Activated CD4-positive, alpha-beta T cell treated with anti-CD3 and anti-CD28 coated beads for 24 hours (primary cell): ENCODE results near the gene CD164.
"Not testable (repeated sequence)": the region's sequence is repeated elsewhere in the genome, so short reads cannot be mapped to it uniquely, and the experiment has no call there.

ENCODE experiments used
- DNase-seq, 2 donors: peaks; one replicate each; pipeline ENCODE4 v3.0.0-alpha.2; 2020; ENCODE audit warnings: low read depth in 2 of 2

CD164 gene

DNA sequence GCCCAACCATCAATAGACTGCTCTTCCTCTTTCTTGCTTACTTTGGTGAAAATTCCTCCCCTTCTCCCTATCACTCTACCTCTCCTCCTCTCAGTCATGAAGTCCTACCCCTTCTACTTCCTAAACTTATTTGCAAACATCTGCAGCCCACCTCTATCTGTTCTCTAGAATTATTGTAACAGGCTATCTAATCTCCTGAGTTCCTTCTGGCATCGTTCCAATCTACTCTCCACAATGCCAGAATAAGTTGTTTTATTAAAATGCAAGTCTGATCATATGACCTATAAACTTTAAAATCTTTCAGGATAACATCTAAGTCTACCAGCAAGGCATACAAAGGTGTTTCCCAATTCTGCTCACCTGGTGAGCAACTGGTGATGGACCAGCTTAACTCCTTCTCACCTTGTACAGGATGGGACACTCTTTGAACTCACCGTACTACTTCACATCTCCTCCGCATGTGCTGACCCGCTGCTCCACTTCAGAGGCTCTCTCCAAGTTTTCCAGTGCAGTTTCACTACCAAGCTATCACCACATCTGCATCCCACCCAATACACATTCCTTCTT is 7.9 kb downstream of the CD164 start:
- no peak for DNase-seq

DNA sequence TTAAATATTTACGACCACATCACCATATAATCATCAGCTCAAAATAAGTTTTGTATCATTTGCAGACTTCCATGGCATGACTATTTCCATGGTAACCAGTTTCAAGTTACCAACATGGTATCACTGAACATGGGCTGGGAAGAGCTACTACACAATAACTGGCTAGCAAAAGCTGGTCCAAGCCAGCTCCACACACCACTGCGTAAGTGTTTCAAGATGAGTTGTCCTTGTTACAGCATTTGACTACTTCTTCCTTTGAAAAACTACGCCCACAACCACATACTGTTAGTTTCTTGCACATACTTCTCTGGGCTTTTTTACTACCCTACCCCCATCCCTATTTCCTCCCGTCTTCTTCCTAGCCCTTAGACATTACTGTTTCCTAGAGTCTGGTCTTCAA is 8.5 kb downstream of the CD164 start:
- DNase-seq: no peak

DNA sequence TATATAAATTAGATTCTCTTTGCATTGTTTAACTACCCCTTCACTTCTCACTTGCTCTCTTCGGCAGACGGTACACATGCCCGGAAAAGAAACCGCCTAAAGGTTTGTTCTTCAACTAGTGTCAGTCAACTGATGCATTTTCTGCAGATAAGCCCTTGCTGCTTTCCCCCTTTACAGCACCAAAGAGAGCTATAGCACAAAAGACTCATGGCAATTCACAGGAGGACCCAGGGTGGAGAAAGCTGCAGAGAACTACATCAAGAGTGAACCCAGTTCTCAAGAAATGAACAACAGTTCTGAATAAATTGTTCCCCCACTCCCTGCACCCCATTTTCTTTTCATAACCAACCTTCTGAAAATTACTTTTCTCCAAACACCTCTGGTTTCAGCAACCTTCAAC is 8.9 kb downstream of the CD164 start:
- DNase-seq: no peak

DNA sequence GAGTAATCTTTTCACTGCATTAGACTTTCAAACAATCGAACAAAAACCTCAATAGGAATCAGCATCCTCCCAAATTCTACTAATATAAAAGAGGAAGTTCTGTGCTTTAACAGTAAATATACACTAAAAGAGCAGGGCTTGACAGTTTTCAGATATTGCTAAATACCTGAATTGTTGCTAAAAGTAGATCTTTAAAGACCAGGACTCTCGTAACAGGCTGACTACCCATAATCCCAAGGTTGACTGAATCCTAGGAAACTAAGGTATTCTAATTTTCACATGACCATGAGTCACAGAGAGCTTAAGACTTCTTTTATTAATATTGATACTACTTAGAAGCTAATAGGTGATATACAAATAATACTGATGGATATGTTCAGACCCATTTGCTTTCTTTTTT is 10.1 kb downstream of the CD164 start:
- DNase-seq: no peak

DNA sequence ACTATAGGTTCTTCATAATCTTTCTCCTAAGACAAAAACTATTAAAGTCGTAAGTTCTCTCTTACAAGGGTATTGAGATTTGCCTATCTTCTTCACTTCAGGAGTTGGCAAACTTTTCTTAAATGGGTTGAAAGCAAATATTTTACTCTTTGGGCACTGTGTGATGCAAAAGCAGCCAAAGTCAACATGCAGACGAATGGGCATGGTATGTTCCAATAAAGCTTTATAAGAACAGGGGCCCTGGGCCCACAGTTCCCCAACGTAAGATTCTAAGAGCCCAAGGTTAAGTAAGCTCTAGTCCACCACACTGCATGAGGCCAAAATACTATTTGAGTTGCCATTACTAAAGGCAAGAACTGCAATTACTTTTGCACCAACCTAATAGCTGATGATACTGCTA is 11.5 kb downstream of the CD164 start:
- DNase-seq: no peak

DNA sequence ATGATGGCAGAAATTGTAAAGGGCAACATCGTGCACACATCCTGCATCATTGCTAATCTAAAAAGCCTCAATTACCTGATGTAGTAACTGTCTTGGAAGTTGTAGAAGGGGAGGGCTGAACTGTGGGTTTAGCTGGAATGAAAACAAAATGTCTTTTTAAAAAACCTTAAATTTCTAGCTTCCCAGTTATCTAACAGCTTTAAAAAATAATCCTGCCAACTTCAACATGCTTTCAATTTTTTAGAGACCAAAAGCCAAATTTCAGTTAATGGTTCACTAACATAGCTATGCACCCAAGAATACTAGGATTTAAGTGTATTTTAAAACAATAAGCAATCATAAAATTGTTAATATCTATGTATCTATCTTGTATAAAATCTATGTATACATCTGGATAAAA is 11.9 kb downstream of the CD164 start:
- no peak for DNase-seq

DNA sequence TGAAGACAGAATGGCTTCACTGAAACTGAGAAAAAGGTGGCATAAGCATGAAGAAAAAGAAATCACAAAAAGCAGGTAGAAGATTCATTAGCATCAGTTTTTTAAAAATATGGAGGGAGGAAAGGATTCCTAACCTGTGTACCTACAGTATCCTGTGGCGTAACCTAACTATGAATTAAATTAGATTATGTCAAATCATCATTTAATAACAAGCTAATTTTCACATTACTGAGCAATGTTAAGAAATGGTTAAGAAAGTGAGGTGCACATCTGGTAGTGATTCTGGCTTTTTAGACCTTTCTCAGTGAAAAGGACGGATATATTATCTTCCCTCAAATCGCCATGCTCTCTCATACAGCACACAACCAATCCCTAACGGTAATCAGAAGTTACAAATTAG is 12.5 kb downstream of the CD164 start:
- no peak for DNase-seq

DNA sequence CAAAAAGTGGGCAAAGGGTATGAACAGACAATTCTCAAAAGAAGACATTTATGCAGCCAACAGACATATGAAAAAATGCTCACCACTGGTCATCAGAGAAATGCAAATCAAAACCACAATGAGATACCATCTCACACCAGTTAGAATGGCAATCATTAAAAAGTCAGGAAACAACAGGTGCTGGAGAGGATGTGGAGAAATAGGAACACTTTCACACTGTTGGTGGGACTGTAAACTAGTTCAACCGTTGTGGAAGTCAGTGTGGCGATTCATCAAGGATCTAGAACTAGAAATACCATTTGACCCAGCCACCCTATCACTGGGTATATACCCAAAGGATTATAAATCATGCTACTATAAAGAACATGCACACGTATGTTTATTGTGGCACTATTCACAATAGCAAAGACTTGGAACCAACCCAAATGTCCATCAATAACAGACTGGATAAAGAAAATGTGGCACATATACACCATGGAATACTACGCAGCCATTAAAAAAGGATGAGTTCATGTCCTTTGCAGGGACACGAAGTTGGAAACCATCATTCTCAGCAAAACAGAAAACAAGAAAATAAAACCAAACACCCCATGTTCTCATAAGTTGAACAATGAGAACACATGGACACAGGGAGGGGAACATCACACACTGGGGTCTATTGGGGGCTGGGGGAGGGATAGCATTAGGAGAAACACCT is 17.7 kb downstream of the CD164 start:
- not testable (repeated sequence) for DNase-seq

DNA sequence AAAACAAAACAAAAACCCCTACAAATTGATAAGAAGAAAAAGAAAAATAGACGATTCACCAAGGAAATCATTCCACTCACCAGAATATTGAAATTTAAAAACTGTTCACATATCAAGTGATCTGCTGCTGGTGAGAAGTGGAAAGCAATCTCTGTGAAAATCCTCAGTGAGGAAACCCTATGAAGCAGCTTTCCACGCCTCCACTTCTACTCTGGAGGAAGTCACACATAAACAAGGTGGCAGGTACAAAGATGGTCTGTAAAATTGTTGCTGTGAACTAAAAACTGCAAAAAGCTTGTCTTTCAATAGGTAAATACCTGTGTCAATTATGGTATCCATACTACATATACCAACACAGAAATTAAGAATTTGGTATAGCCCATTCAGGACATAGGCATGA is 18.5 kb downstream of the CD164 start:
- DNase-seq: no peak

DNA sequence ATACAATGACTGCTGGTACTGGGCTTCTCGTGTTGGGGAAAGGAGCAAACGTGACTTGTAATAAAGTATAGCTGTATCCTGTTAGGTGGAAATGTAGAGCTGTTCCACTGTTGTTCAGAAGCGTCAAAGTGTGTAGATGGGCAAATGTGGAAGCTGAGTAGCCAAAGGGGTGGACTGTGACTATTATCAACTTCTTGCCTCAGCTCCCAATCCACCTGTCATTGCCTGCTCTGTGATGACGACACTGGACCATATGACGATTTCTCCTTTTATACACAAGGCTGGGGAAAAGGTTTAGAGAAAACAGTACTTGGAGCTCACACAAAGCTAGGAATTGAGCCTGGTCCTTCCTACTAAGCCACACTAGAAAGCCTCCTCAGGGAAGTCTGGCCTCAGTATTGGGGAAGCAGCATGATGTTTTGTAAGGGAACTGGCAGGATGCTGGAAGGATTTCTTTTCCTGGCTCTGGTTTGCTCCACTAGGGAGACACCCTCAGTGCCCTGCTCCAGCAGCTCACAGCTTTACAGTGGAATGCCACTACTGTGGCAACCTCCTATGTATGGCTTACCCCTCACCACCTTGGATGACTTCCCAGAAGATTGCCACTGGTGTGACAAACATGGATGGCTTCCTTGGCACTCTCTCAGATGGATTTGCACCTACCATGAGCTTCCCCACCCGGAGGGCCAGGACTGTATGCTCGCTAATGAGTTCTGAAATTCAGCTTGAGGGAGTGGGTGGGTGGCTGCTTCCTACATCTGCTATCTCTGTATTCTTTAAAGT is 20.0 kb downstream of the CD164 start:
- no peak for DNase-seq

DNA sequence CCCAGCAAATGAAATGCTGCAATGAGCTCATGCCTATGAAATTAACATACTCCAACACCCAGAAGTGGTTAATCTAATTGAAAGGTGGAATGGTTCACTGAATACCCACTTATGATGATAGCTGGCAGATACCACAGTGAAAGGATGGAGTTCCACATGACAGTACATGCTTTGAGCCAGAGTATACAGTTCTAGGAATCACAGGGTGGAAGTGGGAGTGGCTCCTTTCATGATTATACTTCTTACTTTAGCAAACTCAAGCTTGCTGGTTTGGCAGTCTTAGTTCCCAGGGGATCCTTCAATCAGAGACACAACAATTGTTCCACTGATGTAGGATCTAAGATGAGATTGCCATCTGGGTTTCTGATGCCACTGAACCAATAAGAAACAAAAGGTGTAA is 21.5 kb downstream of the CD164 start:
- DNase-seq: no peak

DNA sequence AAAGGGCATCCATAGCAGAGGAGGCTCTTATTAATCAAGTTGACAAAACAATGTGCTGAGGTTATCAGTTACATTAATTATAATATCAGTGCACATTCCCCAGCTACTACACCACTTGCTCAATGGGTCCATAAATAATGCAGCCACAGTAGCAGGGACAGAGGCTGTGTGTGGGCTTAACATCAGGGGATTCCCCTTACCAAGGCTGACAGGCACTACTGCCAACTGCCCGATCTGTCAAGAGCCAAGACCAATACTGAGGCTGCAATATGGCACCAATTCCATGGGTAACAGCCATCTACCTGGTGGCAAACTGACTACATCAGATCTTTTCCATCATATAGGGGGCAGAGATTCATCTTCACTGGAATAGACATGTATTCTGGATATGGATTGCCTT is 22.0 kb downstream of the CD164 start:
- DNase-seq: no peak

DNA sequence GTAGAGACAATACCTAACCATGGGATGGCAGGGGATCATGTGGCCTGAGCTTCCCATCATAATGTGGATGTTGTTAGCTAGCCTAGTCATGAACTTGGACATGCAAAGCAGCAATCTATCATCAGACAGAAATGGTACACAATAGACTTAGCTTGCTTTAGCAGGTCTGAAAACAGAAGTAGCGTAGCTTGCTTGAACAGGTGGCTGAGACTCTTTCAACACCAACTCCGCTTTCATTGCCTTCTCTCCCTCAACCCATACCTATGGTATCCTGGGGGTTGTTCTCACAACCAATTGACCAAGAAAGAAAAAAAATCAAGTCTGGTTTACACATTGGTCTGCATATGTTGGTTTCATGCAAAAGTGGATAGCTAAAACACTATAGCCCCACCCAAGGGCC is 23.0 kb downstream of the CD164 start:
- DNase-seq: no peak

DNA sequence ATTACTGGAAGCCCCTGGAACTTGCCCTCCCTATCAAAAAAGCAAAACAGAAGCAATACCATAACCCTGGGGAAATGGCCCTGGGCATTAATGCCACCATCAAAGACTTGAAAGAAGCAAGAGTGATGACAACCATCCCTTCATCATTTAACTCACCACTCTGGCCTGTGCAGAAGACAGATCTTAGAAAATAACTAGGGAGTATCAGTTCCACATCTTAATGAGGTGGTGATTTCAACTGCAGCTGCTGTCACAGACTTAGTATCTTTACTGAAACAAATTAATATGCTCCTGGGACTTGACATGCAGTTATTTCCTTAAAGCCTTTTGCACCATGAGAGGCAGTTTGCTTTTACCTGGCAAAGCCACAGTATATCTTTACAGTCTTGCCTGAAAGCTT is 24.1 kb downstream of the CD164 start:
- no peak for DNase-seq

DNA sequence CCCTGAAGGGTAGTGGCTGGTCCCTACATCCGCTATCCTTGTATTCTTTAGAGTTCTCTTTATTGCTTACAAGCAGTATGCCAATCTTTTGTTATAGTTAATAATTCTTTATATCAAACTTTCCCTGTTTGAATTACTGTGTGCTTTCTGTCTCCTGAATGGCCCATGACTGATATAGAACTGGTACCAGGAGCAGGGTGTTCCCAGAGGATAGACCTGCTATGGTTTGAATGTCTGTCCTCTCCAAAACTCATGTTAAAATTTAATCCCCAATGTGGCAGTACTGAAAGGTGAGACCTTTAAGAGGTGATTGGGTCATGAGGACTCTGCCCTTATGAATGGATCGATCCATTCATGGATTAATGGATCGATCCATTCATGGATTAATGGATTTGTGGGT is 26.0 kb downstream of the CD164 start:
- DNase-seq: no peak

DNA sequence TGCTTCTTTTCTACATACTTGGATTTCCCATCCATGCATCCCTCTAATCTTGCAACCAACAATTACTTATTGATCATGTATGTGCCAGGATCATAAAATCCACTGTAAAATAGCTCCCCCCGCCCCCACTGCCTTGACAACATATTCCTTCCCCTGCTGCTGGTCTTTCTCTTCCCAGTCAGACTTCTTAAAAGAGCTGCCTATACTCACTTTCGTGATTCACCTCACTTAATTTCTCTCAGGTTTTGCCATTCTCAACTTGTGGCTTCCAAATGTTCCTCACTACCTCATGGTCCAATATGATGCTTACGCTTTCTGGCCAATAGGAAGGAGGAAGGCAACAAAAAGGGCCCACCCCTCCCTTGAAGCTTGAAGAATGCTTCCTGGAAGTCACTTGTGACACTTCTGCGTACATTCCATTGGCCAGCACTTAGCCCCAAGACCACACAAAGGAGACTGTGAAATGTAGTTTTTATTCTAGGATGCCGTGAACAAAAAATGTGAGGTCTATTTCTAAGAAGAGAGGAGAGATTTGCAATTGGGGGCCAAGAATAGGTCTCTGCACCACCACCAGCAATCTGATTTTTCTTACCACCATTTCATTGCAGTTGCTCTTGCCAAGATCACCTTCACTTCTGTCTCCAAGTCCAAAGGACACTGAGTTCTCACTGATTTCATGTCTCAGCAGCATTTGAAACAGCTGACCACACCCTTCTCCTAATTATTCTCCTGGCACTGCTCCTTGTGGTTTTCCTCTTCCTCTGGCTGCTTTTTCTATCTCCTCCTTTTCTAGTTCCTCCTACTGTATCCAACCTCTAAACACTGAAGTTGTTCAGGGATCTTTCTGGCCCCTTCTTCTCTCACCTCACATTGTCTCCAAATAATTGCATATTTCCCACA is 30.8 kb downstream of the CD164 start:
- no peak for DNase-seq

DNA sequence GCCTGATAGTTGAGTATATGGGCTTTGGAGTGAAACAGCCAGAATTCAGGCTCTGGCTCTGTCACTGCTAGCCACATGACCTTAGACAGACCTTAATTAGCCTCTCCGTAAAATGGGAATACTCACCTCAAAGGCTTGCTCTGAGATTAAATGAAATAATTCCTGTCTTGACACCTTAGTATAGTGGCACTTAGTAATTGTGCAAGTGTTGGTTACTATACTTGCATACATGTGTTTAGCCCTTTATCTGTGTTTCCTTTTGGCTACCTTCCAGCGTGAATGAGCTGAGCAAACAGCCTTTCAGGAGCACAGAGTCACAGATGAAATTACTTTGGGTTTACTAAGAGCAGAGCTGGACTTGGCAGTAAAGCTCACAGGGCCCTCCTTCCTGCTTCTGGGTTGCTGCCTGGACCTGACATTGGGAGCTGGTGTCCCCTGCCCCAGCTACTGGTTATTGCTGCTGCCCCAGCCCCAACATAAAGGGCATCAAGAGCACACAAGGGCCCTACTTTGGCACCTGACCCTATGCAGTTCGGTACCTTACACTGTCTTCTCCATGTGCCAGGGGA is 32.8 kb downstream of the CD164 start:
- DNase-seq: no peak

DNA sequence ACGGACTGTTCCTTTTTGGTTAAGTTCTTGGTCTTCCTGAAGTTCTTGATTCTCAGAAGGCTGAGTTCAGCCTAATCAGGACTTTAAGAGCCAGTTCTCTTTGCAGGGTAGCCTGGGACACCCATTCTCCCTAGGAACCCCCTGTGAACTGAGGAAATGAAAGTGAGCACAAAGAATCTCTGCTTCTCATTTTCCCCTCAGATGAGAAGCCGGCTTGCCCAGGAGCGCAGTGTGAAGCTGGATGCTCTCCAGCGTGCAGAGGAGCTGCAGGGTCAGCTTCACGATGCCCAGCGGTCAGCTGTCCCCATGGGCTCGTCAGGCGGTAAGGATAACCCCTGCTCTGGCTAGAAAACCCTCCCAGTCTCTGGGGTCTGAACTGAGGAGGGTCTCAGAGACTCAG is 34.0 kb downstream of the CD164 start:
- no peak for DNase-seq

DNA sequence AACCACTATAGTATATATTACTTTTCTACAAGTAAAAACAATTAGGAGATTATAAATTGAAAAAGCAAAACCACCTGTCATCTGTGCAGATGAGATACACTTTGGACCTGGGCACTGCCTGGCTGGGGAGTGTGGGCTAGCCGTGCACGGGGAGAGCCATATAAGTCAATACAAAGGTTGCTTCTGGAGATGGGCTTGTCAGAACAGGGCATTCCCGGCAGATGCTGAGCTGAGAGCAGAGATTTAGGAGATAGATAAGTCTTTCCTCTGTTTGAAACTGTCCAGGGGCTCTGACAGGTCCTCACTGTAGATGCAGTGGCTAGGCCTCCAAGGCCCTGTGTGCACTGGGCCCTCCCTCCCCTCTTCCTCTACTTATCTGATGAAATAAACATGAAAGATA is 34.5 kb downstream of the CD164 start:
- no peak for DNase-seq

DNA sequence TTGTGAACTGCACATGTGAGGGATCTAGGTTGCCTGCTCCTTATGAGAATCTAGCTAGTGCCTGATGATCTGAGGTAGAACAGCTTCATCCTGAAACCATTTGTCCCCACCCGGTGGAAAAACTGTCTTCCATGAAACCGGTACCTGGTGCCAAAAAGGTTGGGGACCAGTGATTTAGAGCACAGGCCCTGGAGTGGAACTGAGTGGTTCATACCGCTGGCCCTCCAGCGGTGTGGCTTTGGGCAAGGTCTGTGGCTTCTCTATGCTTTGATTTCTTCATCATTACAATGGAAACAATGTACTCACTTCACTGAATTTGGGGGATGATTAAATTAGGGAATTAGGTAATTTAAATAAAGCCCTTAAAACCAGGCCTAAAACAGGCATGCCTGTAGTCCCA is 36.3 kb downstream of the CD164 start:
- DNase-seq: no peak

DNA sequence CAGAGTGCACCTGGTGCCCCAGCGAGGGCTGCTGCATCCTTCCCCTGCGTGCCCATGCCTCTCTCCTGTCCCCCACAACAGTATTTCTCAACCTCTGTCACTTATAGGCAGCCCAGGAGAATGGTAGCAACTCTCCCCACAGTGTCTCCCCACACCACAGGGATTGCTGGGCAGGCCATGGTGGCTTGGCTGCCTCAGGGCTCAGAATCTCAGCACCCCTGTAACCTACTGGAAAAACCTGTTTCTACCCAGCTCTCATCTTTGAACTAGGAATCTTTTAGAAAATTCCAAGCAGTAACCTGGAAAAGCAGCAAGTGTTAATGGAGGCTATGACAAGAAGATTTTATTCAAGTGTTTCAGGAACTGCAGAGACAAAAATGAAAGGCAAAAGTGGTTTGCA is 38.0 kb downstream of the CD164 start:
- DNase-seq: no peak

DNA sequence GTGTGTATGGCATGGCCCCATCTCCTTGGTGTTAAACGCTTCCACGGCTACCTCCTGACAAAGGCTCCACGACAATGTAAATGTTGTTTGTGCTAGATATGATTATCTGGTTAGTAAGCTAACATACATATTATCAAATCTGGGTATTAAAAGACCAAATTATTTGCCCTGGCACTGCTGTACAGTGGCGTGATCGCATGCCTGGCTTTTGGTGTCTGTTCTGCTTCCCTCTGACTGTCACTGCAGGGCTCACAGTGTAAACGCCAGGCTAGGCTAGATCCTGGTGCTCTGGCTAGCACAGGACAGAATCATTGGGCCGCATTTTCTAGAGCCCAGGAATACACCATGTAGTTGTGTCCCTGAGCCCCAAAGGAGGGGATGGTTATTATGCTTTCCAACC is 38.7 kb downstream of the CD164 start:
- DNase-seq: no peak
